DMS79 (cell line): ENCODE results near the gene IL1RAP.
"Not testable (repeated sequence)": the region's sequence is repeated elsewhere in the genome, so short reads cannot be mapped to it uniquely, and the experiment has no call there.

Experiments used
- DNase-seq: peaks from one replicate; lab custom pipeline; 2025; lab: John Stamatoyannopoulos, UW

The IL1RAP gene

DNA sequence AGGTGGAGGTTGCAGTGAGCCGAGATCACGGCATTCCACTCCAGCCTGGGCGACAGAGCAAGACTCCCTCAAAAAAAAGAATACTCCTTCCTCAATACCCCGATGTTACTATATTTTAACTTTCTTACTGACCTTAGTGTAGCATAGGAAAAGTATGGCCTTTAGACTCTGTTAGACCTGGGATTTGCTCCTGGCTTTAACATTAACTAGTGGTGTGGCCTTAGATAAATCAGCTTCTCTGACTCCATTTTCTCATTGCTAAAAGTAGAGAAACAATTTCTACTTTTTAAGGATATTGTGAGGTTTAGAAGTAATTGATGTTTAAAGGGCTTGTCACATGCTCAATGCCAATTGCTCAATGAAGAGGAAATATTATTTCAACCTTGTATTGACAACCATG, 7.6 kb upstream of the IL1RAP start:
- DNase-seq, result no peak

GRCh38 chr3:190512666-190513065, 1.2 kb upstream of the IL1RAP start:
- no peak for DNase-seq

DNA sequence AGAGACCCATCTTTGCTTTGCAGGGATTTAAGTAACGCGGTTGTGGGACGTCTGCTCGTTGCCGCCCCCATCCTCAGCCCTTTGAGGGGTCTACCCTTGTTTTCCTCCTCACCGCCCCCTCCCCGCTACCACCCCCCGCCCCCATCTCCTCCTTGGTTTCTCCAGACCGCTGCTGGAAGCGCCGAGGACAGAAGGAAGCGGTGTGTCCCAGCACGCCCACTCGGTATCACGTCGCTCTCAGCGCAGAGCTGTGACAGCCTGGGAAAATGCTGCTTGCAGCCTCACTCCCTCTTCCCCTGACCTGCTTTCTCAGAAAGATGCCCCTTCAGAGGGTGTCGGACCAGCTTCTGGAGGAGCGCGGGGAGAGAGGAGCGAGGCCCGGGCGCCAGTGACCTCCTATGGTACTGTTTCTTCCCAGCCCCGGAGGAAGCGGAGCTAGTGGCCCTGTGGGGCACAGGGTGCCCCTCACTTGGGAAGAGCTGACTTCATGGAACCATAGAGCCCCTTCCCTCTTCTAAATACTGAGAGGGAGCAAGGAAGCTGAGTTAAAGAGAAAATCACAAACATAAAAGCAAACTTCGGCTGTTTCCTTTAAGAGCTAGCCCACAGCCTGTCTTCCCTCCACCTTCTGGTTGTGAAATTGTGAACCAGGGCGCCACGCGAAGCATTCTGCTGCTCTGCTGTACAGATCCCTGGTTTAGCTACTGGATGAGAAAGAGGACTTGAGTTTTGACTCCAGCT, 698 bp downstream of the IL1RAP start:
- DNase-seq, result no peak

GRCh38 chr3:190516416-190516815, 2.5 kb downstream of the IL1RAP start:
- no peak for DNase-seq

GRCh38 chr3:190517687-190518086, 3.8 kb downstream of the IL1RAP start:
- no peak for DNase-seq

GRCh38 chr3:190518531-190518930, 4.6 kb downstream of the IL1RAP start:
- DNase-seq, result not testable (repeated sequence)

DNA sequence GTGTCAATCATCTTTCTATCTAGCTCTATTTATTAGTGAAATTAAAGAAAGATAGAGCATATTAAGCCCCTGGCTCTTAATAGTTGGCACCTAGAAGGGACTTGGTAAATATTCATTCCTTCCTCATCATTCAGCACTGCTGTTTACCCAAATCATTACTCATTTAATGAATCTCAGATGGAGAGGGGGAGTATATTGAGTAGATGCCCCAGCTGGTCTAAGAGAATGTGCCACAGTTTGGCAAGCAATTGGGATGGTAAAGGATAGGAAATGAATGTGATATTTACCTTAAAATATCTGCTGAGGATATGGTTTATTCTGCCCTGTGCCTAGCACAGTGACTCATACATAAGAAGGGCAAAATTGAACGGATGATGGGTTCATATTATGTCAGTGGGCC, 6.0 kb downstream of the IL1RAP start:
- DNase-seq, result no peak

DNA sequence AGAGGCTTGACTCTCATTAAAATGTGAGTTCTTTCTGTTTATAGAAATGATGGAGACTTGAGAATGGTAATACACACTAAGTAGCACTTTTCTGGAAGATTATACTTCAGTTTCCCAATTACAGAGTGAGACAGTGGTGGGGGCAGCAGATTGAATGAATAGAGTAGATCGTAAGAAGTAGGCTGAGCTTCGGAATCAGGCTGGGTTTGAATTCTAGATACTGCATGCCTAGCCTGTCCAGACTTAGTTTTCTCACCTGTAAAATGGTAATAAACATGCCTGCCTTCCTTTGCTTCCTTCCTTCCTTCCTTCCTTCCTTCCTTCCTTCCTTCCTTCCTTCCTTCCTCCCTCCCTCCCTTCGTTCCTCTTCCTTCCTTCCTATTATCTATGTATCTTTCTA, 8.1 kb downstream of the IL1RAP start:
- no peak for DNase-seq

- DNase-seq, result no peak
Measured at GRCh38 chr3:190522621-190523222, 8.8 kb downstream of the IL1RAP start.

DNA sequence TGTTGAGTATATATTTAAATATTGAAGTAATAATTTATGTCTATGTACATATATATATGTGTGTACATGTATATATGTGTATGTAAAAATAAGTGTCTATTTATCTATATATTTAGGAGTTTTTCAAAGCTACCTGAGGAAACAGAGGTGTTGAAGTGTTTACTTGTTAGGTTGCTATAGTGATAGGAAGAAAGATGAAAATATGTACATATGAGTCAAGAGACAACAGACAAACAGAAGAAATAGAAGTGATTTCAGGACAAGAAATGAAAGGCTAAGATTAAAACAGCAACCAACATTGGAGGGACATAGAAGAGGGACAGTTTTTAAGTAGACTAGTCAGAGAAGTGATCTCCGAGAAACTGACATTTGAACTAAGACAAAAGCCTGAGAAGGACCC, 11.1 kb downstream of the IL1RAP start:
- DNase-seq, result no peak

- DNase-seq, result no peak
Measured at GRCh38 chr3:190525634-190526033, 11.7 kb downstream of the IL1RAP start.

GRCh38 chr3:190526787-190527762, 13.2 kb downstream of the IL1RAP start:
- DNase-seq, result no peak

DNA sequence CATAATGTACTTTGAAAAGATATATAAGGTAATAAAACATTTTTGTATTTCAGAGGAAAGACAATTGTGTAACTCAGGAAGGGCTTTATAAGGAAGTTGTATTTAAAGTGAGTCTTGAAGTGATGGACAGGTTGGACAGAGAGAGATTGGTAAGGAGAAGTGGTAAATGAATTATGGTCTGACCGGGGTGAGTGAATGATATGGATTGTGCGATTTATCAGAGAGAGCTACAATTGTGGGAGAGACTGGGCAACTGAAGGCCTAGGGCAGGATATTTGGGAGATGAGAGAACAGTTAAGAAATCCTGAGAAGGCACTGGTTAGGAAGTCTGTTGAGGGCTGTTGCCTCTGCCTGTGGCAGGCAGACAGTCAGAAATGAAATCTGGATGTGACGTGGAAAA, 14.8 kb downstream of the IL1RAP start:
- no peak for DNase-seq

- no peak for DNase-seq
Measured at GRCh38 chr3:190531406-190531805, 17.5 kb downstream of the IL1RAP start.

DNA sequence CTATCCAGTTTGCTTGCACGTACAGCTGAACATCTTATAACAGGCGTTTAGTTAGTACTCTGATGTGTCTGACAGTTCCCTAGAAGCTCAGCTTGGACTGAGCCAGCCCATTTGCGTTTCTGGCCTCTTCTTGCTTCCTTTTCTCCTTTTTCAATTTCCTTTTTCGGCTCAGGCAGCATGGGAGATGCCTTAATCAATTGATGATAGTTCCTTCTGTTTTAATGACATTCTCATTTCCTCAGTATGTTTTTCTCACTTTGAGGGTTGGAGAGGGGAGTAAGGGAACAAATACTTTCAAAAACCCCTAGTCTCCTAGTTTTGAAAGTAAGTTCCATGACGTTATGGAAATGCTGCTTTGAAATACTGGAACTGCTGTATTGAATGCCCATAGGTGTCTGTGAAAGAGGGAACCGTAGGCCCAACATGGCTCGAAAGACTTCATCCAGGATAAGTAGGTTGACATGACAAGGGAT, 18.9 kb downstream of the IL1RAP start:
- DNase-seq, result no peak

- DNase-seq, result no peak
Measured at GRCh38 chr3:190533511-190534281, 19.8 kb downstream of the IL1RAP start.

DNA sequence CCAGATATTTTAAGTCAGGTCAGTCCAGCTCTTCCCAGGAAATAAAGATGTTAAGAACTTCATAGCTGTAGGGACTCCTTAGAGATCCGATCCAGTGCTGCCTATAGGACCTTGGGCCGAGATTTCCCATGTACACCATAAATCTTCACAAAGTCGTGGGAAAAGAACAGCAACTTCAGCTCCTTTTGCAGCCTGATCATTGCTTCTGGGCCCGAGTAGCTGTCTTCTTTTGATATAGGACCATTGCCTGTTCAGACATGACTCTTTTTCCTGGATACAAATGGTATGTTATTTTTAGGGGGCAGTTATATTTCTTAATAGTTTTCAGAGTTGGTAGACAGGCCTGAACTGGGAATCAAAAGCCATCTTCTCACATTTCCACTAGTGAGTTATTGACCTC, 20.5 kb downstream of the IL1RAP start:
- no peak for DNase-seq

- no peak for DNase-seq
Measured at GRCh38 chr3:190534986-190535385, 21.1 kb downstream of the IL1RAP start.

- no peak for DNase-seq
Measured at GRCh38 chr3:190537146-190537545, 23.3 kb downstream of the IL1RAP start.

GRCh38 chr3:190538288-190538687, 24.4 kb downstream of the IL1RAP start:
- DNase-seq, result no peak

DNA sequence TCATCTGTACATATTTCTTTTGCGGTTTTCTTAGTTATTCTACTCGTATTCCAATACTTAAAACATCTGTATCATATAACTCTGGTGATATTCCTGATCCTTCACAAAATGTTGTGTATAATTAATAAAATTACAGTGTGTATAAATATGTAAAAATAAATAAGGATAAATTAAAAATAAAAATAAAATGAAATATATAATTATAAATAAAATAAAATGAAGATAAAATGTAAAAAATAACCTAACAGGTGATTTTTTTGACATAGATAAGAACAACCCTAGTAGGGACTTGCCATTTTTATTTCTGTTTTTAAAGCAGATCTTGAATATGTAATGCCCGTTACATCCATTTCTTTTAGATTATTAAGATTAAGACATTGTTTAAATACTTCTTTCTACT, 25.6 kb downstream of the IL1RAP start:
- no peak for DNase-seq

DNA sequence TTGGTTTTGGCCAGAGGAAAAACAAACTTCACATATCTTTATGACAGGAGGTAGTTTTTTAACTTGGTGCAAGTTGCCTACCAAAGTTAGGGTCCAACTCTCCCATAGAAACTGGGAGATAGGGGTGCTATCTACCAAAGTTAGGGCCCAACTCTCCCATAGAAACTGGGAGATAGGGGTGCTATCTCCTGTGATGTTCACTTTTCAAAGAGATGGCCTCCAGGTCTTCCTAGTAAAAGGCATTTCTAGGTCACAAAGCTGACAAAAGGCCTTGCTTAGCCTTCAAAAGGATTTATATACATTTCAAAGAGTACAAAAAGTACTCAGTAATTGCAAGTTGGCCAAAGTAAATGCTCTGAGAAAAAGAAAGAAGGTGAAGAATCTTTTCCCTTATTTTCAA, 27.1 kb downstream of the IL1RAP start:
- DNase-seq, result no peak
